ENCODE measurements around the gene PLPPR3. TPM values are rescaled to one million over a fixed set of nuclear protein-coding genes. Genes with fewer than 3 reads are reported as not detected.
"Not testable (repeated sequence)": the region's sequence is repeated elsewhere in the genome, so short reads cannot be mapped to it uniquely, and the experiment has no call there.

PLPPR3 gene
- total RNA-seq, 1 experiment from 2014 or later, result 63.7 TPM

- no peak for DNase-seq (ENCODE audit: low read depth, low spot score)
- Histone ChIP-seq H3K27me3 (ENCODE audit: control insufficient read depth, insufficient read depth, low read length) (no peaks in the 10 kb centered on the region), H3K4me3 (ENCODE audit: low read depth in 2 of 2, low read length in 2 of 2) (peak overlapping the region; percentile 30 to 45), H3K9me3 (ENCODE audit: control insufficient read depth, insufficient read depth, low read depth, low read length) (no peaks in the 10 kb centered on the region), H3K27ac (ENCODE audit: low read length) (no peak overlapping the region), H3K4me1 (ENCODE audit: control insufficient read depth, insufficient read depth, low read length) (peaks cover 4% of the 10 kb centered on the region; the same call in 1 of the 2 replicates), H3K36me3 (ENCODE audit: control insufficient read depth, insufficient read depth, low read length) (no peaks in the 10 kb centered on the region)
- ChIA-PET CTCF (no interaction called here), POLR2A (no interaction called here)
- TF ChIP-seq SIN3A (IDR thresholded peaks at IDR 0.05; ENCODE audit: borderline replicate concordance, insufficient read depth, low read depth, low read length) (no peak), REST (IDR thresholded peaks at IDR 0.05; ENCODE audit: insufficient read depth in 1 of 2, low read depth in 2 of 2, low read length in 1 of 2) (no peak), POLR2AphosphoS5 (IDR thresholded peaks at IDR 0.05; ENCODE audit: low read depth, low read length) (no peak), CTCF (IDR thresholded peaks at IDR 0.05) (no peak), TCF7L2 (IDR thresholded peaks at IDR 0.05; ENCODE audit: low read depth, low read length) (no peak)
- ATAC-seq, result no peak; the same call in 1 of the 2 replicates
- in situ Hi-C loops (cut with HindIII; ENCODE audit: low pct_unique_long_range_greater_than_20kb, low sequenced_read_pairs), result no loop called here
- intact Hi-C loops (cut with micrococcal nuclease; ENCODE audit: unreplicated experiment), result no loop called here
- BruUV-seq (replicated peaks), result no TSS peak
These were observed 22.2 kb upstream of the PLPPR3 start for GRCh38 chr19:843836-844545.

GRCh38 chr19:843180-843835 lies 21.6 kb upstream of the PLPPR3 start:
- Histone ChIP-seq H3K4me1 (ENCODE audit: control insufficient read depth, insufficient read depth, low read length) (peaks cover 4% of the 10 kb centered on the region; the same call in 1 of the 2 replicates), H3K36me3 (ENCODE audit: control insufficient read depth, insufficient read depth, low read length) (no peaks in the 10 kb centered on the region), H3K9me3 (ENCODE audit: control insufficient read depth, insufficient read depth, low read depth, low read length) (no peaks in the 10 kb centered on the region), H3K27ac (ENCODE audit: low read length) (no peak overlapping the region), H3K4me3 (ENCODE audit: low read depth in 2 of 2, low read length in 2 of 2) (peak overlapping the region; percentile 30 to 45), H3K27me3 (ENCODE audit: control insufficient read depth, insufficient read depth, low read length) (no peaks in the 10 kb centered on the region)
- in situ Hi-C loops (cut with HindIII; ENCODE audit: low pct_unique_long_range_greater_than_20kb, low sequenced_read_pairs) (no loop called here), intact Hi-C loops (cut with micrococcal nuclease; ENCODE audit: unreplicated experiment) (no loop called here)
- ChIA-PET CTCF (interaction anchor here (0.6 kb wide), 1 partner anchor 15 kb away, joined by 3 read pairs; no protein-coding TSS in a partner anchor), POLR2A (no interaction called here)
- DNase-seq (ENCODE audit: low read depth, low spot score) (no peak), ATAC-seq (peak; percentile 88)
- no TSS peak for BruUV-seq (replicated peaks)
- no peak for TF ChIP-seq TCF7L2 (IDR thresholded peaks at IDR 0.05; ENCODE audit: low read depth, low read length)
- no peak for TF ChIP-seq REST (IDR thresholded peaks at IDR 0.05; ENCODE audit: insufficient read depth in 1 of 2, low read depth in 2 of 2, low read length in 1 of 2)
- no peak for TF ChIP-seq CTCF (IDR thresholded peaks at IDR 0.05)
- no peak for TF ChIP-seq SIN3A (IDR thresholded peaks at IDR 0.05; ENCODE audit: borderline replicate concordance, insufficient read depth, low read depth, low read length)
- no peak for TF ChIP-seq POLR2AphosphoS5 (IDR thresholded peaks at IDR 0.05; ENCODE audit: low read depth, low read length)

DNA sequence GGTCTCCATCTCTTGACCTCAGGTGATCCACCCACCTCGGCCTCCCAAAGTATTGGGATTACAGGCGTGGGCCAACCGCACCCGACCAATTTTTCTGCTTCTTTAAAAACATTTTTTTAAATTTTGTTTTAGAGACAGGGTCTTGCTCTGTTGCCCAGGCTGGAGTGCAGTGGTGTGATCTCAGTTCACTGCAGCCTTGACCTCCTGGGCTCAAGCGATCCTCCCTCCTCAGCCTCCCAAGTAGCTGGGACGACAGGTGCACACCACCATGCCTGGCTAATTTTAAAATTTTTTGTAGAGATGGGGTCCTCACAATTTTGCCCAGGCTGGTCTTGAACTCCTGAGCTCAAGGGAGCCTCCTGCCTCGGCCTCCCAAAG lies 21.0 kb upstream of the PLPPR3 start:
- in situ Hi-C loops (cut with HindIII; ENCODE audit: low pct_unique_long_range_greater_than_20kb, low sequenced_read_pairs), result not testable (repeated sequence)

More for the DNA sequence above, 21.0 kb upstream of the PLPPR3 start:
- H3K9me3 ChIP-seq (ENCODE audit: control insufficient read depth, insufficient read depth, low read depth, low read length); ATAC-seq; H3K36me3 ChIP-seq (ENCODE audit: control insufficient read depth, insufficient read depth, low read length); H3K4me1 ChIP-seq (ENCODE audit: control insufficient read depth, insufficient read depth, low read length); BruUV-seq (replicated peaks); POLR2A ChIA-PET; DNase-seq (ENCODE audit: low read depth, low spot score); H3K27me3 ChIP-seq (ENCODE audit: control insufficient read depth, insufficient read depth, low read length); H3K27ac ChIP-seq (ENCODE audit: low read length); intact Hi-C loops (cut with micrococcal nuclease; ENCODE audit: unreplicated experiment): not testable (repeated sequence)
- CTCF ChIA-PET, result interaction anchor here (0.6 to 0.7 kb wide), 2 partner anchors 15 to 132 kb away, joined by 3 to 7 read pairs; no protein-coding TSS in a partner anchor
- H3K4me3 ChIP-seq (ENCODE audit: low read depth in 2 of 2, low read length in 2 of 2), result peak overlapping the region in 1 of 2 experiments; percentile 30; a peak in 1 of 4 replicates
